Measurements from ENCODE around the gene PEF1. TPM values are rescaled to one million over a fixed set of nuclear protein-coding genes. Genes with fewer than 3 reads are reported as not detected.

The PEF1 gene
- total and polyA plus RNA-seq, 2 of the 8 experiments (the other 6 are each of a cell fraction or from before 2014, with no cell fraction given), result 35.2 to 69.2 TPM

- Histone ChIP-seq H3K9me3 (ENCODE audit: insufficient read depth in 2 of 2, low read depth in 1 of 2, low read length in 1 of 2) (no peaks in the 10 kb centered on the region), H4K5ac (ENCODE audit: insufficient read length, low read depth, low read length) (no peak overlapping the region), H2BK5ac (ENCODE audit: low read depth, low read length) (no peak overlapping the region), H3K14ac (ENCODE audit: insufficient read length) (no peak overlapping the region), H4K91ac (replicated peaks; ENCODE audit: insufficient read length, low read length) (no peak overlapping the region), H3K79me1 (ENCODE audit: low read depth, low read length) (no peaks in the 10 kb centered on the region), H4K20me1 (replicated peaks in 1 of 2; ENCODE audit: control insufficient read depth in 1 of 2, insufficient read depth in 2 of 2, low read length in 2 of 2) (no peaks in the 10 kb centered on the region), H3K56ac (replicated peaks; ENCODE audit: insufficient read length, low read depth, low read length) (no peak overlapping the region), H4K8ac (ENCODE audit: extremely low read depth, insufficient read depth, low read length) (no peak overlapping the region), H2AK5ac (ENCODE audit: low read depth, low read length) (no peak overlapping the region), H3K4ac (replicated peaks; ENCODE audit: insufficient read length, low read depth, low read length) (no peak overlapping the region), H3K36me3 (ENCODE audit: control insufficient read depth in 2 of 4, insufficient read depth in 4 of 4, low read length in 3 of 4) (no peaks in the 10 kb centered on the region), H3K27me3 (replicated peaks in 1 of 4; ENCODE audit: control insufficient read depth in 3 of 4, extremely low read depth in 1 of 4, insufficient read depth in 3 of 4, low read length in 3 of 4) (no peaks in the 10 kb centered on the region), H2BK20ac (ENCODE audit: low read length) (no peak overlapping the region), H3K4me3 (ENCODE audit: extremely low read depth in 1 of 4, insufficient read depth in 2 of 4, low read depth in 3 of 4, low read length in 4 of 4) (no peak overlapping the region), H3K79me2 (ENCODE audit: control insufficient read depth in 1 of 2, insufficient read depth in 2 of 2, low read length in 2 of 2) (no peaks in the 10 kb centered on the region), H3K27ac (ENCODE audit: low read depth, low read length) (no peak overlapping the region), H3K4me2 (ENCODE audit: insufficient read depth in 1 of 2, low read depth in 2 of 2, low read length in 2 of 2) (no peak overlapping the region), H2BK15ac (ENCODE audit: low read length) (no peak overlapping the region), H3K23me2 (ENCODE audit: low read depth, low read length) (no peaks in the 10 kb centered on the region), H3K23ac (ENCODE audit: insufficient read length) (no peak overlapping the region), H2BK12ac (ENCODE audit: low read depth, low read length) (no peak overlapping the region), H3K4me1 (replicated peaks in 1 of 4; ENCODE audit: control insufficient read depth in 3 of 4, insufficient read depth in 4 of 4, low read length in 3 of 4) (peaks cover 0 to 4% (median 0%) of the 10 kb centered on the region in 4 experiments; a peak in 2 of 7 replicates), H3K9ac (replicated peaks in 1 of 4; ENCODE audit: extremely low read depth in 1 of 4, low read depth in 3 of 4, low read length in 3 of 4) (no peak overlapping the region), H2BK120ac (replicated peaks; ENCODE audit: low read depth, low read length) (no peak overlapping the region), H2AFZ (ENCODE audit: low read length) (no peak overlapping the region), H3K18ac (ENCODE audit: extremely low read depth, low read length) (no peak overlapping the region)
- DNase-seq (ENCODE audit: low read depth in 1 of 2, low spot score in 2 of 2), result no peak
- TF ChIP-seq POLR2AphosphoS5 (IDR thresholded peaks at IDR 0.05; ENCODE audit: low read depth, low read length) (no peak), TEAD4 (IDR thresholded peaks at IDR 0.05; ENCODE audit: low read depth, low read length) (no peak), SIN3A (conservative IDR thresholded peaks at IDR 0.05 in 1 of 2, IDR thresholded peaks at IDR 0.05 in 1 of 2; ENCODE audit: low read depth in 1 of 2, low read length in 2 of 2) (no peak), KDM5A (IDR thresholded peaks at IDR 0.05; ENCODE audit: low read length) (no peak), EGR1 (IDR thresholded peaks at IDR 0.05; ENCODE audit: borderline replicate concordance, low read depth, low read length) (no peak), POLR2A (IDR thresholded peaks at IDR 0.05; ENCODE audit: control extremely low read depth in 1 of 2, low read depth in 2 of 2, low read length in 2 of 2) (no peak), GTF2F1 (IDR thresholded peaks at IDR 0.05; ENCODE audit: borderline replicate concordance, low read depth, low read length) (no peak), RFX5 (IDR thresholded peaks at IDR 0.05; ENCODE audit: borderline replicate concordance, low read depth, low read length) (no peak), RBBP5 (IDR thresholded peaks at IDR 0.05; ENCODE audit: borderline replicate concordance, low read depth, low read length) (no peak), TCF12 (IDR thresholded peaks at IDR 0.05; ENCODE audit: low read depth, low read length) (no peak), CTBP2 (IDR thresholded peaks at IDR 0.05; ENCODE audit: borderline replicate concordance, insufficient read depth, insufficient read length, low read length) (no peak), BACH1 (IDR thresholded peaks at IDR 0.05; ENCODE audit: low read length) (no peak), TAF7 (optimal IDR thresholded peaks at IDR 0.05; ENCODE audit: borderline replicate concordance, low read depth, low read length) (no peak), CHD1 (IDR thresholded peaks at IDR 0.05; ENCODE audit: low read depth, low read length) (no peak)
- ChIA-PET CTCF (ENCODE audit: partially characterized antibody) (interaction anchor here (0.9 to 24.1 kb wide), 7 partner anchors 11 to 50 kb away, joined by 3 to 370 read pairs (median 8); partner anchors contain the start of gene COL16A1), POLR2A (ENCODE audit: partially characterized antibody) (interaction anchor here (1.2 to 1.8 kb wide), 2 partner anchors 10 to 12 kb away, joined by 3 to 9 read pairs; no protein-coding TSS in a partner anchor)
- 83% methylated on average over 2 of the region's 4 CpGs; no CpG with 5 or more reads in 1 of the 2 experiments for WGBS, 2 experiments (ENCODE audit: extremely low coverage in 1 of 2, insufficient coverage in 1 of 2, insufficient read length in 1 of 2, insufficient replicate concordance in 2 of 2, low coverage in 1 of 2, low lambda C conversion rate in 2 of 2, missing lambda C conversion rate in 1 of 2)
- no peak for FAIRE-seq
These were observed 46.8 kb upstream of the PEF1 start for GRCh38 chr1:31691446-31691845.
